Activated CD4-positive, alpha-beta memory T cell treated with anti-CD3 and anti-CD28 coated beads, Interleukin-2, amount 10 ng/mL, durations not matched to agents 7 days and 5 days (primary cell): ENCODE measurements around the gene DYNLT2. TPM values are rescaled to one million over a fixed set of nuclear protein-coding genes. Genes with fewer than 3 reads are reported as not detected.

Experiments
- CTCF ChIA-PET: fragments of 350-600 bp; sonication (Branson Sonifier 250); formaldehyde crosslinking; loops from one replicate; lab custom pipeline; 2021; ENCODE audit warnings: antibody characterized with exemption, inconsistent platforms; lab: Charles Lee
- POLR2A ChIA-PET: fragments of 350-600 bp; sonication (Branson Sonifier 250); formaldehyde crosslinking; loops from one replicate; lab custom pipeline; 2021; ENCODE audit warnings: antibody characterized with exemption; lab: Charles Lee
- DNase-seq: peaks from one replicate; pipeline ENCODE4 v3.0.0-alpha.2; 2020
- H3K27ac Mint-ChIP-seq: one replicate; pipeline ENCODE4 v1.8.0; 2021; ENCODE audit warnings: mild to moderate bottlenecking, mixed read lengths
- H3K27me3 Mint-ChIP-seq: one replicate; pipeline ENCODE4 v1.8.0; 2021; ENCODE audit warnings: mixed read lengths
- H3K36me3 Mint-ChIP-seq: one replicate; pipeline ENCODE4 v1.8.0; 2021; ENCODE audit warnings: low read depth, mixed read lengths
- H3K4me1 Mint-ChIP-seq: one replicate; pipeline ENCODE4 v1.8.0; 2021; ENCODE audit warnings: mixed read lengths
- H3K4me3 Mint-ChIP-seq: one replicate; pipeline ENCODE4 v1.8.0; 2021; ENCODE audit warnings: mild to moderate bottlenecking, mixed read lengths
- H3K9me3 Mint-ChIP-seq: one replicate; pipeline ENCODE4 v1.8.0; 2021; ENCODE audit warnings: mixed read lengths
- total RNA-seq, 2 experiments: library from RNA; stranded (reverse); gene quantifications; one replicate each; pipeline ENCODE4 v1.2.3, GENCODE V29; 2021

The DYNLT2 gene
- 1 to 10 TPM; 1.7 to 2.2 TPM for total RNA-seq

- H3K27ac Mint-ChIP-seq: peak within 1 kb of the TSS; percentile 95
- DNase-seq: peak; percentile 95
- H3K4me3 Mint-ChIP-seq: peak within 1 kb of the TSS; percentile 98
- CTCF ChIA-PET: interaction anchor here (0.8 to 2.3 kb wide), 4 partner anchors 39 to 801 kb away, joined by 3 to 10 read pairs (median 3); no protein-coding TSS in a partner anchor
- POLR2A ChIA-PET: interaction anchor here (0.6 to 8.8 kb wide), 21 partner anchors 10 to 859 kb away, joined by 3 to 111 read pairs (median 4); partner anchors contain the start of genes C6orf120, PDCD2, PHF10 and PSMB1
- peaks cover 32% of the 10 kb centered on the region for H3K4me1 Mint-ChIP-seq
- peaks cover 27% of the 10 kb centered on the region for H3K36me3 Mint-ChIP-seq
- no peaks in the 10 kb centered on the region for H3K27me3 Mint-ChIP-seq
- no peaks in the 10 kb centered on the region for H3K9me3 Mint-ChIP-seq
These were observed at the start of gene DYNLT2, which contains the start of gene ERMARD for GRCh38 chr6:169751242-169752073. Gene DYNLT2 (minus strand): TSS chr6:169751572. CDS start chr6:169751458, 114 bp downstream. Gene ERMARD (plus strand): TSS chr6:169751622. CDS start chr6:169751658, 36 bp downstream.

GRCh38 chr6:169800668-169801395 is 49.5 kb upstream of the DYNLT2 start:
- Mint-ChIP-seq H3K4me3 (no peak overlapping the region), H3K36me3 (no peaks in the 10 kb centered on the region), H3K27me3 (peaks cover 56% of the 10 kb centered on the region), H3K4me1 (peaks cover 29% of the 10 kb centered on the region), H3K27ac (no peak overlapping the region), H3K9me3 (no peaks in the 10 kb centered on the region)
- CTCF ChIA-PET: interaction anchor here (2.8 kb wide), 1 partner anchor 11 kb away, joined by 9 read pairs; no protein-coding TSS in a partner anchor
- POLR2A ChIA-PET: no interaction called here
- peak; percentile 3 for DNase-seq

GRCh38 chr6:169800116-169800667 is 48.8 kb upstream of the DYNLT2 start:
- Mint-ChIP-seq H3K27me3 (peaks cover 54% of the 10 kb centered on the region), H3K27ac (no peak overlapping the region), H3K9me3 (no peaks in the 10 kb centered on the region), H3K4me1 (peaks cover 24% of the 10 kb centered on the region), H3K36me3 (no peaks in the 10 kb centered on the region), H3K4me3 (no peak overlapping the region)
- no peak for DNase-seq
- POLR2A ChIA-PET: no interaction called here
- CTCF ChIA-PET: interaction anchor here (2.8 kb wide), 1 partner anchor 10 kb away, joined by 9 read pairs; no protein-coding TSS in a partner anchor

- Mint-ChIP-seq H3K27ac (no peak overlapping the region), H3K9me3 (no peaks in the 10 kb centered on the region), H3K4me3 (no peak overlapping the region), H3K4me1 (peaks cover 18% of the 10 kb centered on the region), H3K36me3 (no peaks in the 10 kb centered on the region), H3K27me3 (peaks cover 54% of the 10 kb centered on the region)
- ChIA-PET CTCF (interaction anchor here (2.8 kb wide), 1 partner anchor 9 kb away, joined by 9 read pairs; no protein-coding TSS in a partner anchor), POLR2A (no interaction called here)
- no peak for DNase-seq
These were observed 48.1 kb upstream of the DYNLT2 start for GRCh38 chr6:169799474-169799926.

GRCh38 chr6:169798764-169799473 is 47.5 kb upstream of the DYNLT2 start:
- Mint-ChIP-seq H3K27me3 (peaks cover 48% of the 10 kb centered on the region), H3K27ac (no peak overlapping the region)
- CTCF ChIA-PET: interaction anchor here (2.8 kb wide), 1 partner anchor 9 kb away, joined by 9 read pairs; no protein-coding TSS in a partner anchor

GRCh38 chr6:169795196-169795595 is 43.8 kb upstream of the DYNLT2 start:
- Mint-ChIP-seq H3K4me3 (no peak overlapping the region), H3K27me3 (peaks cover 55% of the 10 kb centered on the region), H3K36me3 (no peaks in the 10 kb centered on the region), H3K4me1 (peaks cover 11% of the 10 kb centered on the region), H3K27ac (no peak overlapping the region), H3K9me3 (no peaks in the 10 kb centered on the region)
- DNase-seq: no peak
- ChIA-PET CTCF (interaction anchor here (1.0 kb wide), 1 partner anchor 8 kb away, joined by 3 read pairs; no protein-coding TSS in a partner anchor), POLR2A (interaction anchor here (1.6 kb wide), 2 partner anchors 8 to 93 kb away, joined by 3 read pairs; partner anchors contain the start of genes C6orf120 and WDR27)

More at GRCh38 chr6:169798764-169799473, 47.5 kb upstream of the DYNLT2 start:
- H3K36me3 Mint-ChIP-seq: no peaks in the 10 kb centered on the region
- DNase-seq: no peak
- POLR2A ChIA-PET: no interaction called here
- no peaks in the 10 kb centered on the region for H3K9me3 Mint-ChIP-seq
- H3K4me1 Mint-ChIP-seq: peaks cover 12% of the 10 kb centered on the region
- no peak overlapping the region for H3K4me3 Mint-ChIP-seq

- DNase-seq: no peak
- H3K4me3 Mint-ChIP-seq: no peak overlapping the region
- peaks cover 55% of the 10 kb centered on the region for H3K27me3 Mint-ChIP-seq
- no peaks in the 10 kb centered on the region for H3K9me3 Mint-ChIP-seq
- H3K36me3 Mint-ChIP-seq: no peaks in the 10 kb centered on the region
- POLR2A ChIA-PET: interaction anchor here (1.6 kb wide), 2 partner anchors 9 to 93 kb away, joined by 3 read pairs; partner anchors contain the start of genes C6orf120 and WDR27
- CTCF ChIA-PET: interaction anchor here (1.0 kb wide), 1 partner anchor 9 kb away, joined by 3 read pairs; no protein-coding TSS in a partner anchor
- H3K4me1 Mint-ChIP-seq: peaks cover 18% of the 10 kb centered on the region
- no peak overlapping the region for H3K27ac Mint-ChIP-seq
These were observed 43.1 kb upstream of the DYNLT2 start for GRCh38 chr6:169794317-169795055.

GRCh38 chr6:169793408-169793807 is 42.0 kb upstream of the DYNLT2 start:
- H3K4me3 Mint-ChIP-seq: no peak overlapping the region
- POLR2A ChIA-PET: no interaction called here

GRCh38 chr6:169792306-169793015 is 41.1 kb upstream of the DYNLT2 start:
- Mint-ChIP-seq H3K4me3 (no peak overlapping the region), H3K27ac (no peak overlapping the region), H3K27me3 (peaks cover 40% of the 10 kb centered on the region), H3K36me3 (no peaks in the 10 kb centered on the region), H3K4me1 (peaks cover 22% of the 10 kb centered on the region), H3K9me3 (no peaks in the 10 kb centered on the region)
- DNase-seq: no peak
- ChIA-PET POLR2A (no interaction called here), CTCF (interaction anchor here (0.8 kb wide), 1 partner anchor 11 kb away, joined by 4 read pairs; no protein-coding TSS in a partner anchor)

More at GRCh38 chr6:169793408-169793807, 42.0 kb upstream of the DYNLT2 start:
- H3K27me3 Mint-ChIP-seq: peaks cover 47% of the 10 kb centered on the region
- H3K4me1 Mint-ChIP-seq: peaks cover 22% of the 10 kb centered on the region
- no peak overlapping the region for H3K27ac Mint-ChIP-seq
- CTCF ChIA-PET: interaction anchor here (0.6 to 0.8 kb wide), 2 partner anchors 10 to 724 kb away, joined by 3 to 4 read pairs; no protein-coding TSS in a partner anchor
- DNase-seq: no peak
- no peaks in the 10 kb centered on the region for H3K9me3 Mint-ChIP-seq
- no peaks in the 10 kb centered on the region for H3K36me3 Mint-ChIP-seq

- no peak for DNase-seq
- POLR2A ChIA-PET: no interaction called here
- no peak overlapping the region for H3K4me3 Mint-ChIP-seq
- peaks cover 36% of the 10 kb centered on the region for H3K27me3 Mint-ChIP-seq
- CTCF ChIA-PET: interaction anchor here (1.2 to 3.9 kb wide), 3 partner anchors 12 to 40 kb away, joined by 4 to 72 read pairs (median 10); partner anchors contain the start of genes DYNLT2 and ERMARD
- H3K9me3 Mint-ChIP-seq: no peaks in the 10 kb centered on the region
- H3K27ac Mint-ChIP-seq: no peak overlapping the region
- peaks cover 22% of the 10 kb centered on the region for H3K4me1 Mint-ChIP-seq
- no peaks in the 10 kb centered on the region for H3K36me3 Mint-ChIP-seq
These were observed 40.4 kb upstream of the DYNLT2 start for GRCh38 chr6:169791721-169792131.
